Measurements from ENCODE around the gene CDRT15L2.
"Not testable (repeated sequence)": the region's sequence is repeated elsewhere in the genome, so short reads cannot be mapped to it uniquely, and the experiment has no call there.

DNA sequence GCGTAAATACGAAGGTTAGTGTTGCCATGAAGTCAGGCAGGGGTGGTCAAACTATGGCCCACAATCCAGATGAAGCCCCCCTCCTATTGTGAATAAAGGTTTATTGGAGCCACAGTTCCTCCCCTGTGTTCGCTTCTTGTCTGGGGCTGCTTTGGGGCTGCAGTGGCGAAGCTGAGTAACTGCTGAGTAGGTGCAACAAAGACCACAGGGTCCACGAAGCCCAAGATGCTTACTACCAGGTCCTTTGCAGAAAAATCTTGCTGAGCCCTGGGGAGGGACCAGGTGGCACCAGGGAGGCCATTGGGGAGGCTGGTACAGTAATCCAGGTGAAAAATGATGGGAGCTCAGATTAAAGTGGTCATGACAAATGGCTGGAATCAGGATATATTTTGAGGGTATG lies 21.4 kb upstream of the CDRT15L2 start:
- TF ChIP-seq EP300, POLR2A (IDR thresholded peaks at IDR 0.05): not testable (repeated sequence)
- TF ChIP-seq, protein P1, sequence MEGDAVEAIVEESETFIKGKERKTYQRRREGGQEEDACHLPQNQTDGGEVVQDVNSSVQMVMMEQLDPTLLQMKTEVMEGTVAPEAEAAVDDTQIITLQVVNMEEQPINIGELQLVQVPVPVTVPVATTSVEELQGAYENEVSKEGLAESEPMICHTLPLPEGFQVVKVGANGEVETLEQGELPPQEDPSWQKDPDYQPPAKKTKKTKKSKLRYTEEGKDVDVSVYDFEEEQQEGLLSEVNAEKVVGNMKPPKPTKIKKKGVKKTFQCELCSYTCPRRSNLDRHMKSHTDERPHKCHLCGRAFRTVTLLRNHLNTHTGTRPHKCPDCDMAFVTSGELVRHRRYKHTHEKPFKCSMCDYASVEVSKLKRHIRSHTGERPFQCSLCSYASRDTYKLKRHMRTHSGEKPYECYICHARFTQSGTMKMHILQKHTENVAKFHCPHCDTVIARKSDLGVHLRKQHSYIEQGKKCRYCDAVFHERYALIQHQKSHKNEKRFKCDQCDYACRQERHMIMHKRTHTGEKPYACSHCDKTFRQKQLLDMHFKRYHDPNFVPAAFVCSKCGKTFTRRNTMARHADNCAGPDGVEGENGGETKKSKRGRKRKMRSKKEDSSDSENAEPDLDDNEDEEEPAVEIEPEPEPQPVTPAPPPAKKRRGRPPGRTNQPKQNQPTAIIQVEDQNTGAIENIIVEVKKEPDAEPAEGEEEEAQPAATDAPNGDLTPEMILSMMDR (IDR thresholded peaks at IDR 0.05): not testable (repeated sequence)

Data from ovary (tissue), 3 donors.